ENCODE results near the gene CHCHD6. TPM values are rescaled to one million over a fixed set of nuclear protein-coding genes. Genes with fewer than 3 reads are reported as not detected.
A peak's percentile ranks its signal among the peaks of the same experiment; 100 is the strongest.

CHCHD6 gene
- total RNA-seq, 4 donors from 2014 or later: 2.4 to 44.6 (median 5.1) TPM

GRCh38 chr3:126956361-126956760 is 252.3 kb downstream of the CHCHD6 start:
- no peaks in the 10 kb centered on the region for H3K9me3 ChIP-seq
- H3K27me3 ChIP-seq: no peaks in the 10 kb centered on the region
- DNase-seq: peak in 1 of 3 donors; percentile 36
- no peaks in the 10 kb centered on the region for H3K4me1 ChIP-seq
- H3K4me3 ChIP-seq: no peak overlapping the region
- no peak for TF ChIP-seq POLR2A (IDR thresholded peaks at IDR 0.05)
- no peak for TF ChIP-seq CTCF (IDR thresholded peaks at IDR 0.05)
- H3K27ac ChIP-seq: no peak overlapping the region
- H3K36me3 ChIP-seq: no peaks in the 10 kb centered on the region

GRCh38 chr3:126956866-126957650 is 253.0 kb downstream of the CHCHD6 start:
- H3K27ac ChIP-seq: no peak overlapping the region
- TF ChIP-seq CTCF (IDR thresholded peaks at IDR 0.05): no peak
- no peak for TF ChIP-seq POLR2A (IDR thresholded peaks at IDR 0.05)
- no peaks in the 10 kb centered on the region for H3K36me3 ChIP-seq
- H3K27me3 ChIP-seq: no peaks in the 10 kb centered on the region
- H3K4me1 ChIP-seq: no peaks in the 10 kb centered on the region
- H3K4me3 ChIP-seq: no peak overlapping the region
- peak in 2 of 3 donors; percentile 39 to 46 for DNase-seq
- H3K9me3 ChIP-seq: no peaks in the 10 kb centered on the region

- Histone ChIP-seq H3K27ac (no peak overlapping the region), H3K36me3 (no peaks in the 10 kb centered on the region), H3K4me1 (no peaks in the 10 kb centered on the region), H3K9me3 (no peaks in the 10 kb centered on the region), H3K4me3 (no peak overlapping the region), H3K27me3 (no peaks in the 10 kb centered on the region)
- TF ChIP-seq POLR2A (IDR thresholded peaks at IDR 0.05) (no peak), CTCF (IDR thresholded peaks at IDR 0.05) (no peak)
- DNase-seq: peak in 1 of 3 donors; percentile 31
These were observed 254.0 kb downstream of the CHCHD6 start for GRCh38 chr3:126957776-126958637.

- H3K27me3 ChIP-seq: no peaks in the 10 kb centered on the region
- TF ChIP-seq POLR2A (IDR thresholded peaks at IDR 0.05) (no peak), CTCF (IDR thresholded peaks at IDR 0.05) (no peak)
- DNase-seq: peak in 2 of 3 donors; percentile 29 to 39
- H3K4me1 ChIP-seq: no peaks in the 10 kb centered on the region
- no peak overlapping the region for H3K27ac ChIP-seq
- no peaks in the 10 kb centered on the region for H3K9me3 ChIP-seq
- H3K4me3 ChIP-seq: no peak overlapping the region
- H3K36me3 ChIP-seq: no peaks in the 10 kb centered on the region
These were observed 254.6 kb downstream of the CHCHD6 start for GRCh38 chr3:126958638-126959085.

- H3K36me3 ChIP-seq: no peaks in the 10 kb centered on the region
- TF ChIP-seq POLR2A (IDR thresholded peaks at IDR 0.05) (no peak), CTCF (IDR thresholded peaks at IDR 0.05) (no peak)
- no peaks in the 10 kb centered on the region for H3K9me3 ChIP-seq
- H3K27ac ChIP-seq: no peak overlapping the region
- no peak overlapping the region for H3K4me3 ChIP-seq
- peak in 2 of 3 donors; percentile 25 to 36 for DNase-seq
- H3K4me1 ChIP-seq: no peaks in the 10 kb centered on the region
- H3K27me3 ChIP-seq: no peaks in the 10 kb centered on the region
These were observed 255.3 kb downstream of the CHCHD6 start for GRCh38 chr3:126959136-126959920.
